Activated CD4-positive, alpha-beta T cell treated with anti-CD3 and anti-CD28 coated beads for 1 hour (primary cell): ENCODE data around the gene ANKRD65.
"Not testable (repeated sequence)": the region's sequence is repeated elsewhere in the genome, so short reads cannot be mapped to it uniquely, and the experiment has no call there.

Source experiments
- DNase-seq: peaks from one replicate; pipeline ENCODE4 v3.0.0-alpha.2; 2020

The ANKRD65 gene

GRCh38 chr1:1415751-1416150 lies 5.3 kb downstream of the ANKRD65 start:
- no peak for DNase-seq

GRCh38 chr1:1412311-1412902 lies 8.7 kb downstream of the ANKRD65 start:
- DNase-seq, result not testable (repeated sequence)

- no peak for DNase-seq
Measured at GRCh38 chr1:1411626-1412025, 9.4 kb downstream of the ANKRD65 start.

- DNase-seq, result not testable (repeated sequence)
Measured at GRCh38 chr1:1410238-1410637, 10.8 kb downstream of the ANKRD65 start.

- DNase-seq, result no peak
Measured at GRCh38 chr1:1407636-1408318, 13.3 kb downstream of the ANKRD65 start.

- peak; percentile 93 for DNase-seq
Measured at GRCh38 chr1:1406821-1407635, 14.0 kb downstream of the ANKRD65 start, which contains the start of gene MRPL20. MRPL20 (minus strand) TSS chr1:1407293; CDS start chr1:1407217, 76 bp downstream.

- DNase-seq, result no peak
Measured at GRCh38 chr1:1406101-1406820, 14.8 kb downstream of the ANKRD65 start.

GRCh38 chr1:1403653-1404052 lies 17.4 kb downstream of the ANKRD65 start:
- DNase-seq, result no peak

- DNase-seq, result not testable (repeated sequence)
Measured at GRCh38 chr1:1402901-1403392, 18.1 kb downstream of the ANKRD65 start.

GRCh38 chr1:1402072-1402900 lies 18.8 kb downstream of the ANKRD65 start:
- no peak for DNase-seq

GRCh38 chr1:1401457-1402010 lies 19.5 kb downstream of the ANKRD65 start:
- DNase-seq, result no peak

GRCh38 chr1:1400576-1401456 lies 20.3 kb downstream of the ANKRD65 start:
- DNase-seq, result no peak

- DNase-seq, result no peak
Measured at GRCh38 chr1:1399872-1400575, 21.1 kb downstream of the ANKRD65 start.

- DNase-seq, result peak; percentile 99
Measured at GRCh38 chr1:1399187-1399871, 21.7 kb downstream of the ANKRD65 start, which contains the start of gene CCNL2. CCNL2 (minus strand) TSS chr1:1399335; CDS start chr1:1399306, 29 bp downstream.

GRCh38 chr1:1398677-1399186 lies 22.3 kb downstream of the ANKRD65 start:
- DNase-seq, result no peak

- DNase-seq, result no peak
Measured at GRCh38 chr1:1397839-1398523, 23.1 kb downstream of the ANKRD65 start.

GRCh38 chr1:1395166-1395565 lies 25.9 kb downstream of the ANKRD65 start:
- DNase-seq, result no peak

- no peak for DNase-seq
Measured at GRCh38 chr1:1394116-1394515, 27.0 kb downstream of the ANKRD65 start.
